Measurements from ENCODE around the gene PPP1CA.
A peak's percentile ranks its signal among the peaks of the same experiment; 100 is the strongest.
"Not testable (repeated sequence)": the region's sequence is repeated elsewhere in the genome, so short reads cannot be mapped to it uniquely, and the experiment has no call there.

PPP1CA gene

GRCh38 chr11:67405688-67406339, 4.2 kb upstream of the PPP1CA start:
- H3K36me3 ChIP-seq (ENCODE audit: control insufficient read depth in 2 of 2, insufficient read depth in 2 of 2, low read length in 2 of 2), result no peaks in the 10 kb centered on the region
- no peak overlapping the region for H3K4me3 ChIP-seq (ENCODE audit: low read length in 2 of 2)
- no peaks in the 10 kb centered on the region for H3K9me3 ChIP-seq (ENCODE audit: control insufficient read depth in 2 of 2, low read length in 2 of 2)
- H3K4me1 ChIP-seq (ENCODE audit: control insufficient read depth, insufficient read depth, low read length), result peaks cover 7% of the 10 kb centered on the region
- peaks cover 40 to 56% of the 10 kb centered on the region in 2 donors for H3K27me3 ChIP-seq (ENCODE audit: control insufficient read depth in 1 of 2, insufficient read depth in 2 of 2, low read length in 2 of 2)
- no peak overlapping the region for H3K27ac ChIP-seq (ENCODE audit: low read length)
- H3K9ac ChIP-seq (ENCODE audit: low read length in 2 of 2), result no peak overlapping the region

- no peaks in the 10 kb centered on the region for H3K9me3 ChIP-seq (ENCODE audit: control insufficient read depth in 2 of 2, low read length in 2 of 2)
- no peak overlapping the region for H3K27ac ChIP-seq (ENCODE audit: low read length)
- H3K36me3 ChIP-seq (ENCODE audit: control insufficient read depth in 2 of 2, insufficient read depth in 2 of 2, low read length in 2 of 2), result no peaks in the 10 kb centered on the region
- H3K27me3 ChIP-seq (ENCODE audit: control insufficient read depth in 1 of 2, insufficient read depth in 2 of 2, low read length in 2 of 2), result peaks cover 37 to 49% of the 10 kb centered on the region in 2 donors
- no peak overlapping the region for H3K9ac ChIP-seq (ENCODE audit: low read length in 2 of 2)
- H3K4me3 ChIP-seq (ENCODE audit: low read length in 2 of 2), result peak overlapping the region in 1 of 2 donors; percentile 22
- H3K4me1 ChIP-seq (ENCODE audit: control insufficient read depth, insufficient read depth, low read length), result peaks cover 14% of the 10 kb centered on the region
Measured at GRCh38 chr11:67405196-67405567, 3.5 kb upstream of the PPP1CA start.

- H3K27ac ChIP-seq (ENCODE audit: low read length), result no peak overlapping the region
- peaks cover 33 to 44% of the 10 kb centered on the region in 2 donors for H3K27me3 ChIP-seq (ENCODE audit: control insufficient read depth in 1 of 2, insufficient read depth in 2 of 2, low read length in 2 of 2)
- peaks cover 18% of the 10 kb centered on the region for H3K4me1 ChIP-seq (ENCODE audit: control insufficient read depth, insufficient read depth, low read length)
- no peaks in the 10 kb centered on the region for H3K9me3 ChIP-seq (ENCODE audit: control insufficient read depth in 2 of 2, low read length in 2 of 2)
- peak overlapping the region in 1 of 2 donors; percentile 22 for H3K4me3 ChIP-seq (ENCODE audit: low read length in 2 of 2)
- H3K36me3 ChIP-seq (ENCODE audit: control insufficient read depth in 2 of 2, insufficient read depth in 2 of 2, low read length in 2 of 2), result no peaks in the 10 kb centered on the region
- no peak overlapping the region for H3K9ac ChIP-seq (ENCODE audit: low read length in 2 of 2)
Measured at GRCh38 chr11:67404515-67405195, 3.0 kb upstream of the PPP1CA start.

GRCh38 chr11:67403085-67403484, 1.4 kb upstream of the PPP1CA start:
- H3K4me1 ChIP-seq (ENCODE audit: control insufficient read depth, insufficient read depth, low read length), result peaks cover 27% of the 10 kb centered on the region
- not testable (repeated sequence) for H3K9me3 ChIP-seq (ENCODE audit: control insufficient read depth in 2 of 2, low read length in 2 of 2); H3K4me3 ChIP-seq (ENCODE audit: low read length in 2 of 2); H3K9ac ChIP-seq (ENCODE audit: low read length in 2 of 2); H3K27ac ChIP-seq (ENCODE audit: low read length)
- H3K27me3 ChIP-seq (ENCODE audit: control insufficient read depth in 1 of 2, insufficient read depth in 2 of 2, low read length in 2 of 2), result peaks cover 22 to 29% of the 10 kb centered on the region in 2 donors
- H3K36me3 ChIP-seq (ENCODE audit: control insufficient read depth in 2 of 2, insufficient read depth in 2 of 2, low read length in 2 of 2), result peaks cover 11 to 14% of the 10 kb centered on the region in 2 donors

- peaks cover 16 to 21% of the 10 kb centered on the region in 2 donors for H3K27me3 ChIP-seq (ENCODE audit: control insufficient read depth in 1 of 2, insufficient read depth in 2 of 2, low read length in 2 of 2)
- H3K36me3 ChIP-seq (ENCODE audit: control insufficient read depth in 2 of 2, insufficient read depth in 2 of 2, low read length in 2 of 2), result peaks cover 18 to 22% of the 10 kb centered on the region in 2 donors
- peaks cover 27% of the 10 kb centered on the region for H3K4me1 ChIP-seq (ENCODE audit: control insufficient read depth, insufficient read depth, low read length)
- H3K9me3 ChIP-seq (ENCODE audit: control insufficient read depth in 2 of 2, low read length in 2 of 2), result not testable (repeated sequence)
- peak overlapping the region; percentile 74 for H3K27ac ChIP-seq (ENCODE audit: low read length)
- H3K9ac ChIP-seq (ENCODE audit: low read length in 2 of 2), result peak overlapping the region; percentile 3 to 73
- H3K4me3 ChIP-seq (ENCODE audit: low read length in 2 of 2), result peak overlapping the region; percentile 39 to 74
Measured at GRCh38 chr11:67402192-67402839, 658 bp upstream of the PPP1CA start.

- peak overlapping the region; percentile 73 to 88 for H3K4me3 ChIP-seq (ENCODE audit: low read length in 2 of 2)
- H3K9ac ChIP-seq (ENCODE audit: low read length in 2 of 2), result peak overlapping the region; percentile 89 to 90
- peaks cover 18 to 22% of the 10 kb centered on the region in 2 donors for H3K36me3 ChIP-seq (ENCODE audit: control insufficient read depth in 2 of 2, insufficient read depth in 2 of 2, low read length in 2 of 2)
- H3K4me1 ChIP-seq (ENCODE audit: control insufficient read depth, insufficient read depth, low read length), result peaks cover 27% of the 10 kb centered on the region
- H3K27ac ChIP-seq (ENCODE audit: low read length), result peak overlapping the region; percentile 91
- no peaks in the 10 kb centered on the region for H3K9me3 ChIP-seq (ENCODE audit: control insufficient read depth in 2 of 2, low read length in 2 of 2)
- peaks cover 10 to 13% of the 10 kb centered on the region in 2 donors for H3K27me3 ChIP-seq (ENCODE audit: control insufficient read depth in 1 of 2, insufficient read depth in 2 of 2, low read length in 2 of 2)
Measured at GRCh38 chr11:67400942-67401494, 640 bp downstream of the PPP1CA start.

- peaks cover 18 to 22% of the 10 kb centered on the region in 2 donors for H3K36me3 ChIP-seq (ENCODE audit: control insufficient read depth in 2 of 2, insufficient read depth in 2 of 2, low read length in 2 of 2)
- peak overlapping the region; percentile 91 for H3K27ac ChIP-seq (ENCODE audit: low read length)
- H3K27me3 ChIP-seq (ENCODE audit: control insufficient read depth in 1 of 2, insufficient read depth in 2 of 2, low read length in 2 of 2), result peaks cover 5 to 9% of the 10 kb centered on the region in 2 donors
- H3K9ac ChIP-seq (ENCODE audit: low read length in 2 of 2), result peak overlapping the region; percentile 89 to 90
- H3K4me1 ChIP-seq (ENCODE audit: control insufficient read depth, insufficient read depth, low read length), result peaks cover 27% of the 10 kb centered on the region
- peak overlapping the region; percentile 73 to 88 for H3K4me3 ChIP-seq (ENCODE audit: low read length in 2 of 2)
- no peaks in the 10 kb centered on the region for H3K9me3 ChIP-seq (ENCODE audit: control insufficient read depth in 2 of 2, low read length in 2 of 2)
Measured at GRCh38 chr11:67400251-67400941, 1.3 kb downstream of the PPP1CA start.

- H3K4me1 ChIP-seq (ENCODE audit: control insufficient read depth, insufficient read depth, low read length), result peaks cover 27% of the 10 kb centered on the region
- no peaks in the 10 kb centered on the region for H3K27me3 ChIP-seq (ENCODE audit: control insufficient read depth in 1 of 2, insufficient read depth in 2 of 2, low read length in 2 of 2)
- H3K9ac ChIP-seq (ENCODE audit: low read length in 2 of 2), result no peak overlapping the region
- H3K36me3 ChIP-seq (ENCODE audit: control insufficient read depth in 2 of 2, insufficient read depth in 2 of 2, low read length in 2 of 2), result peaks cover 18 to 22% of the 10 kb centered on the region in 2 donors
- H3K4me3 ChIP-seq (ENCODE audit: low read length in 2 of 2), result peak overlapping the region in 1 of 2 donors; percentile 22
- H3K27ac ChIP-seq (ENCODE audit: low read length), result no peak overlapping the region
- H3K9me3 ChIP-seq (ENCODE audit: control insufficient read depth in 2 of 2, low read length in 2 of 2), result no peaks in the 10 kb centered on the region
Measured at GRCh38 chr11:67398661-67399563, 2.7 kb downstream of the PPP1CA start.

GRCh38 chr11:67397986-67398660, 3.5 kb downstream of the PPP1CA start:
- Histone ChIP-seq H3K27ac (ENCODE audit: low read length) (no peak overlapping the region), H3K9ac (ENCODE audit: low read length in 2 of 2) (no peak overlapping the region), H3K36me3 (ENCODE audit: control insufficient read depth in 2 of 2, insufficient read depth in 2 of 2, low read length in 2 of 2) (peaks cover 18 to 22% of the 10 kb centered on the region in 2 donors), H3K9me3 (ENCODE audit: control insufficient read depth in 2 of 2, low read length in 2 of 2) (no peaks in the 10 kb centered on the region), H3K27me3 (ENCODE audit: control insufficient read depth in 1 of 2, insufficient read depth in 2 of 2, low read length in 2 of 2) (no peaks in the 10 kb centered on the region), H3K4me3 (ENCODE audit: low read length in 2 of 2) (no peak overlapping the region), H3K4me1 (ENCODE audit: control insufficient read depth, insufficient read depth, low read length) (peaks cover 27% of the 10 kb centered on the region)

All from stomach smooth muscle (tissue), 2 donors.